GM12875 (cell line): ENCODE results near the gene HOMER1.

ENCODE experiments used
- H3K4me3 ChIP-seq: one replicate; pipeline ENCODE4 v1.5.1; 2011; ENCODE audit warnings: low read depth, low read length, control low read depth
- CTCF ChIP-seq: IDR thresholded peaks from 2 replicates; pipeline ENCODE4 v1.5.1; 2011; ENCODE audit warnings: low read depth, mild to moderate bottlenecking, control low read depth, inconsistent platforms, low read length, moderate library complexity, borderline replicate concordance; ENCODE audit not compliant: insufficient read depth

The HOMER1 gene

GRCh38 chr5:79407591-79407990, 106.3 kb downstream of the HOMER1 start:
- no peak for TF ChIP-seq CTCF
- H3K4me3 ChIP-seq, result no peak overlapping the region

- no peak for TF ChIP-seq CTCF
- no peak overlapping the region for H3K4me3 ChIP-seq
Observed at GRCh38 chr5:79401216-79401615, 112.7 kb downstream of the HOMER1 start.

- TF ChIP-seq CTCF, result no peak
- H3K4me3 ChIP-seq, result no peak overlapping the region
Observed at GRCh38 chr5:79399046-79399445, 114.9 kb downstream of the HOMER1 start.

- TF ChIP-seq CTCF, result no peak
- no peak overlapping the region for H3K4me3 ChIP-seq
Observed at GRCh38 chr5:79397080-79397479, 116.9 kb downstream of the HOMER1 start.

GRCh38 chr5:79396265-79396664, 117.7 kb downstream of the HOMER1 start:
- TF ChIP-seq CTCF, result no peak
- H3K4me3 ChIP-seq, result no peak overlapping the region

GRCh38 chr5:79395296-79395695, 118.6 kb downstream of the HOMER1 start:
- no peak for TF ChIP-seq CTCF
- H3K4me3 ChIP-seq, result no peak overlapping the region

- H3K4me3 ChIP-seq, result no peak overlapping the region
- TF ChIP-seq CTCF, result no peak
Observed at GRCh38 chr5:79392776-79393175, 121.2 kb downstream of the HOMER1 start.
